OCI-LY1 (cell line): ENCODE data around the gene PIP4K2B.

Source experiments
- H2AFZ ChIP-seq: fragments of 200-600 bp; sonication (generic), shearing (Covaris generic); 2 replicates; pipeline ENCODE4 v1.6.0; 2014; ENCODE audit warnings: antibody characterized with exemption, mild to moderate bottlenecking, low read length
- H3F3A ChIP-seq: fragments of 200-600 bp; sonication (generic), shearing (Covaris generic); 2 replicates; pipeline ENCODE4 v1.6.0; 2014; ENCODE audit warnings: mild to moderate bottlenecking, antibody characterized with exemption, low read length, moderate library complexity; ENCODE audit not compliant: insufficient read depth
- H3K27ac ChIP-seq: fragments of 200-600 bp; sonication (generic); 2 replicates; pipeline ENCODE4 v1.5.1; 2014; ENCODE audit warnings: low read length, mixed run types, mild to moderate bottlenecking, low read depth; ENCODE audit not compliant: poor library complexity, severe bottlenecking
- H3K27me3 ChIP-seq: fragments of 200-600 bp; sonication (generic); 2 replicates; pipeline ENCODE4 v1.6.0; 2014; ENCODE audit warnings: antibody characterized with exemption, mild to moderate bottlenecking, low read length, moderate library complexity; ENCODE audit not compliant: insufficient read depth
- H3K36me3 ChIP-seq: fragments of 200-600 bp; sonication (generic); 2 replicates; pipeline ENCODE4 v1.6.1; 2014; ENCODE audit warnings: mild to moderate bottlenecking, antibody characterized with exemption, low read length, moderate library complexity, mixed read lengths; ENCODE audit not compliant: insufficient read depth
- H3K4me1 ChIP-seq: fragments of 200-600 bp; sonication (generic); 2 replicates; pipeline ENCODE4 v1.5.1; 2014; ENCODE audit warnings: mild to moderate bottlenecking, low read length, moderate library complexity; ENCODE audit not compliant: insufficient read depth, severe bottlenecking
- H3K4me2 ChIP-seq: fragments of 200-600 bp; sonication (generic), shearing (Covaris generic); 2 replicates; pipeline ENCODE4 v1.6.1; 2014; ENCODE audit warnings: low read length
- H3K4me3 ChIP-seq: fragments of 200-600 bp; sonication (generic); 2 replicates; pipeline ENCODE4 v1.5.1; 2014; ENCODE audit warnings: low read length, low read depth, mild to moderate bottlenecking, mixed read lengths; ENCODE audit not compliant: poor library complexity, severe bottlenecking
- H3K79me2 ChIP-seq: fragments of 200-600 bp; shearing (Covaris generic); 2 replicates; pipeline ENCODE4 v1.6.1; 2016; ENCODE audit warnings: mixed run types, low read length, mixed read lengths; ENCODE audit not compliant: insufficient read depth
- H3K9ac ChIP-seq: fragments of 200-600 bp; sonication (generic), shearing (Covaris generic); 2 replicates; pipeline ENCODE4 v1.6.1; 2014; ENCODE audit warnings: mild to moderate bottlenecking, low read length, mixed read lengths
- H3K9me2 ChIP-seq: fragments of 200-600 bp; sonication (generic), shearing (Covaris generic); 2 replicates; pipeline ENCODE4 v1.6.1; 2014; ENCODE audit warnings: low read depth, mild to moderate bottlenecking, low read length, mixed read lengths
- H3K9me3 ChIP-seq: fragments of 200-600 bp; shearing (Covaris generic); 2 replicates; pipeline ENCODE4 v1.6.1; 2014; ENCODE audit warnings: low read length, mixed read lengths
- H4K20me1 ChIP-seq: fragments of 200-600 bp; sonication (generic), shearing (Covaris generic); 2 replicates; pipeline ENCODE4 v1.6.0; 2016; ENCODE audit warnings: mild to moderate bottlenecking, low read length; ENCODE audit not compliant: insufficient read depth
- EZH2 ChIP-seq: fragments of 200-600 bp; sonication (generic), shearing (Covaris generic); IDR thresholded peaks from 2 replicates; pipeline ENCODE4 v1.8.0; 2017; ENCODE audit warnings: borderline replicate concordance, mixed run types, mild to moderate bottlenecking, antibody characterized with exemption, low read length, moderate library complexity, mixed read lengths
- TF ChIP-seq, protein P1 (sequence below): fragments of 200-600 bp; sonication (generic), shearing (Covaris generic); IDR thresholded peaks from 2 replicates; pipeline ENCODE4 v1.5.1; 2017; ENCODE audit warnings: mild to moderate bottlenecking, antibody characterized with exemption, low read length, moderate library complexity, mixed read lengths

PIP4K2B gene

DNA sequence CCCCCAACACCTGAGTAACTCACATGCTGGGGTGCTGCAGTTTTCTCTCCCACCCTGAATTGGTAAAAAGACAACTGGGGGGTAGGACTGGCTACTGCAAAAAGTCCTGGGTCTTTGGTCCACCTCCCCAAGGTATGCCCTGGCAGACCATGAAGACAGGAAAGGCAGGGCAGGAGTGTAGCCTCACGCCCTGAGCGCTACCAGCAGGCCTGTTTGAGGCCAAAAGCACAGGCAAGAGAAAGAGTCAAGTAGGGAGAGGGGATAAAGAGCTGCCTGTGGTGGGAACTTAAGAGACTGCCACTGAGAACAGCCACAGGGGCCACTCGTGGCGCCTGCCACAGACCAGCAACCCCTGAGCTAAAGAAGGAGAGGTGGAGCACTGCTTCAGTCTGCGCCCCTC, 33.0 kb downstream of the PIP4K2B start:
- H3K9me3 ChIP-seq: no peaks in the 10 kb centered on the region
- no peaks in the 10 kb centered on the region for H3K27me3 ChIP-seq
- no peak overlapping the region for H3K27ac ChIP-seq
- peaks cover 74% of the 10 kb centered on the region for H3K36me3 ChIP-seq
- no peak overlapping the region for H3K4me2 ChIP-seq
- TF ChIP-seq EZH2: no peak
- TF ChIP-seq, protein P1, sequence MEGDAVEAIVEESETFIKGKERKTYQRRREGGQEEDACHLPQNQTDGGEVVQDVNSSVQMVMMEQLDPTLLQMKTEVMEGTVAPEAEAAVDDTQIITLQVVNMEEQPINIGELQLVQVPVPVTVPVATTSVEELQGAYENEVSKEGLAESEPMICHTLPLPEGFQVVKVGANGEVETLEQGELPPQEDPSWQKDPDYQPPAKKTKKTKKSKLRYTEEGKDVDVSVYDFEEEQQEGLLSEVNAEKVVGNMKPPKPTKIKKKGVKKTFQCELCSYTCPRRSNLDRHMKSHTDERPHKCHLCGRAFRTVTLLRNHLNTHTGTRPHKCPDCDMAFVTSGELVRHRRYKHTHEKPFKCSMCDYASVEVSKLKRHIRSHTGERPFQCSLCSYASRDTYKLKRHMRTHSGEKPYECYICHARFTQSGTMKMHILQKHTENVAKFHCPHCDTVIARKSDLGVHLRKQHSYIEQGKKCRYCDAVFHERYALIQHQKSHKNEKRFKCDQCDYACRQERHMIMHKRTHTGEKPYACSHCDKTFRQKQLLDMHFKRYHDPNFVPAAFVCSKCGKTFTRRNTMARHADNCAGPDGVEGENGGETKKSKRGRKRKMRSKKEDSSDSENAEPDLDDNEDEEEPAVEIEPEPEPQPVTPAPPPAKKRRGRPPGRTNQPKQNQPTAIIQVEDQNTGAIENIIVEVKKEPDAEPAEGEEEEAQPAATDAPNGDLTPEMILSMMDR: no peak
- H2AFZ ChIP-seq: no peak overlapping the region
- no peak overlapping the region for H3K9ac ChIP-seq
- no peaks in the 10 kb centered on the region for H3K4me1 ChIP-seq
- H3K9me2 ChIP-seq: no peaks in the 10 kb centered on the region
- H3F3A ChIP-seq: no peaks in the 10 kb centered on the region
- no peaks in the 10 kb centered on the region for H4K20me1 ChIP-seq
- H3K79me2 ChIP-seq: no peaks in the 10 kb centered on the region
- H3K4me3 ChIP-seq: no peak overlapping the region

DNA sequence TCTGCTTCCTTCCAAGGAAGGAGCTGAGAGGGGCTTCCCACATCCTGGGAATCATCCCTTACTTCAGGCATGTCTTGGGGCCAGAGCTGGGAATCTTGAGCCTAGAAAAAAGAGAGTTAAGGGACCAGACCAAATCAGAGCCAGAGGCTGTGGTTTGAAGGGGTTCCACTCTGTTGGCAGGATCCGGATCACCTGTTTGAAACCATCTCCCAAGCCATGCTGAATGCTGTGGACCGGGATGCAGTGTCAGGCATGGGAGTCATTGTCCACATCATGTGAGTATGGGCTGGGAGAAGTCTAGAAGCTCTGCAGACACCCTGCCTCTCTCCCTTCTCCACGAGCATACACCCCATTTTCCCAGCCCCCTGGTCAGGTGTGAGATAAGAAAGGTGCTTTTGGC, 37.1 kb downstream of the PIP4K2B start:
- no peaks in the 10 kb centered on the region for H3K4me1 ChIP-seq
- H3K4me2 ChIP-seq: no peak overlapping the region
- H3K9me2 ChIP-seq: no peaks in the 10 kb centered on the region
- H3K27me3 ChIP-seq: no peaks in the 10 kb centered on the region
- H4K20me1 ChIP-seq: no peaks in the 10 kb centered on the region
- H3K9ac ChIP-seq: no peak overlapping the region
- H3K79me2 ChIP-seq: no peaks in the 10 kb centered on the region
- no peak overlapping the region for H3K4me3 ChIP-seq
- no peaks in the 10 kb centered on the region for H3K9me3 ChIP-seq
- TF ChIP-seq, protein P1: no peak
- no peak for TF ChIP-seq EZH2
- H3K36me3 ChIP-seq: peaks cover 89% of the 10 kb centered on the region
- no peak overlapping the region for H3K27ac ChIP-seq
- no peaks in the 10 kb centered on the region for H3F3A ChIP-seq
- no peak overlapping the region for H2AFZ ChIP-seq

DNA sequence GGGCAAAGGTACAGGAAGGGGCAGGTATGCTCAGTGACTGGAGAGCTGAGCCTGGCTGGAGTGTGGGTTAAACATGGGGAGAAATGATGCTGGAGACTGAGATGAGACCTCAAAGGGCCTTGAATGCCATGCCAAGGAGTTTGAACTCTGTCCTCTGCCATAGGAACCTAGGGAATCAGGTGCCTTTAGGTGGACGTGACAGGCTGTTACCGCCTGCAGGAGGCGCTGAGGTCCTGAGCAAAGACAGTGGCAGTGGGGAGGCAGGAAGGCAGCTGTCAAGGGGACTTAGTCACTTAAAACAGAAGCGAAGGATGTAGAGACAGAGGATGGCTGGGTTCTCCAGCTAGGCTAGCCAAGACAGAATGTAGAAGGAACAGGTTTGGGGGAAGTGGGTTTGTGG, 37.7 kb downstream of the PIP4K2B start:
- no peak for TF ChIP-seq EZH2
- TF ChIP-seq, protein P1: peak; percentile 75
- Histone ChIP-seq H2AFZ (no peak overlapping the region), H3K4me2 (no peak overlapping the region), H3K36me3 (peaks cover 89% of the 10 kb centered on the region), H3K9me3 (no peaks in the 10 kb centered on the region), H3K4me1 (no peaks in the 10 kb centered on the region), H3K27ac (no peak overlapping the region), H3K27me3 (no peaks in the 10 kb centered on the region), H4K20me1 (no peaks in the 10 kb centered on the region), H3K4me3 (no peak overlapping the region), H3K9me2 (no peaks in the 10 kb centered on the region), H3K9ac (no peak overlapping the region), H3F3A (no peaks in the 10 kb centered on the region), H3K79me2 (no peaks in the 10 kb centered on the region)
